PFSK-1 (cell line): ENCODE data around the gene GRID1.

Experiments used
- POLR2AphosphoS5 ChIP-seq: IDR thresholded peaks from 2 replicates; pipeline ENCODE4 v1.6.1; 2012; ENCODE audit warnings: low read depth, mild to moderate bottlenecking, control low read depth, low read length, moderate library complexity
- SIN3A ChIP-seq: IDR thresholded peaks from 2 replicates; pipeline ENCODE4 v1.6.1; 2012; ENCODE audit warnings: mild to moderate bottlenecking, low read length, moderate library complexity, borderline replicate concordance; ENCODE audit not compliant: insufficient read depth
- TAF1 ChIP-seq: IDR thresholded peaks from 2 replicates; pipeline ENCODE4 v1.6.1; 2012; ENCODE audit warnings: low read length, control low read depth, borderline replicate concordance; ENCODE audit not compliant: insufficient read depth

- no peak for TF ChIP-seq POLR2AphosphoS5
- TF ChIP-seq TAF1: no peak
- TF ChIP-seq SIN3A: no peak
Measured at GRCh38 chr10:86108696-86109095, 257.9 kb downstream of the GRID1 start.
